AG09319 (cell line): ENCODE results near the gene FAM193A.

Experiments used
- DNase-seq: peaks from one replicate; pipeline ENCODE4 v3.0.0-alpha.2; 2010; ENCODE audit warnings: low read depth; ENCODE audit errors: extremely low read depth
- TF ChIP-seq, protein P1 (sequence below): IDR thresholded peaks from 2 replicates; pipeline ENCODE4 v1.5.1; 2011; ENCODE audit warnings: low read depth, mild to moderate bottlenecking, inconsistent platforms, low read length, moderate library complexity

The FAM193A gene

DNA sequence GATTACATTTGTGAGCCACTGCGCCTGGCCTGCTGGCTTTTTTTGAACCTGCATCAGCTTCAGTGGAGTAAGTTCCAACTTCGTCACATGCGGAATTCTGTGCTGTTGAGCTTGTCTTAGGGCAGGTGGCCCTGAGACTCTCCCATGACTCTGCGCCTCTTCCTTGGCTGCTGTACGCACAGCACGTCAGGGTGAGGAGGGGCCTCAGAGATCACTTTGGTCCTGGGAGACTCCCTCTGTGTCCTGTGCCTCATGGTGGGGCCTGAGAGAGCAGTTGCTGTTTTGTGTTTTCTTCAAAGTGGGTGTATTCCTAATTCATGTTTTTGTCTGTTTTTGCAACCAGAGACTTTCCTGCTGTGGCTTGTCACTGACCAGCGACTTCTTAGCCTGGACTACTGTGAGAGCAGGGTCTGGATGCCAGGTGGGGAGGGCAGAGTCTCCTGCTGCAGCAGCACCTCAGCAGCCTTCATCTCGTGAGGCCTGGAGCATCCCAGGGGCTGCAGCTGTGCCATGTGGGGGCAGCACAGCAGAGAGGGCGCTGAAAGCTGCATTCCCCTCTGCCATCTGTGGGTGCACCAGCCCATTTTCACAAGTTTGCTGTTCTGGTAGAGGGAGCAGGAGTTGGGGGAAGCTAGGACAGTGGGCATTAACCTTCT lies 111.8 kb downstream of the FAM193A start:
- DNase-seq: no peak
- TF ChIP-seq, protein P1, sequence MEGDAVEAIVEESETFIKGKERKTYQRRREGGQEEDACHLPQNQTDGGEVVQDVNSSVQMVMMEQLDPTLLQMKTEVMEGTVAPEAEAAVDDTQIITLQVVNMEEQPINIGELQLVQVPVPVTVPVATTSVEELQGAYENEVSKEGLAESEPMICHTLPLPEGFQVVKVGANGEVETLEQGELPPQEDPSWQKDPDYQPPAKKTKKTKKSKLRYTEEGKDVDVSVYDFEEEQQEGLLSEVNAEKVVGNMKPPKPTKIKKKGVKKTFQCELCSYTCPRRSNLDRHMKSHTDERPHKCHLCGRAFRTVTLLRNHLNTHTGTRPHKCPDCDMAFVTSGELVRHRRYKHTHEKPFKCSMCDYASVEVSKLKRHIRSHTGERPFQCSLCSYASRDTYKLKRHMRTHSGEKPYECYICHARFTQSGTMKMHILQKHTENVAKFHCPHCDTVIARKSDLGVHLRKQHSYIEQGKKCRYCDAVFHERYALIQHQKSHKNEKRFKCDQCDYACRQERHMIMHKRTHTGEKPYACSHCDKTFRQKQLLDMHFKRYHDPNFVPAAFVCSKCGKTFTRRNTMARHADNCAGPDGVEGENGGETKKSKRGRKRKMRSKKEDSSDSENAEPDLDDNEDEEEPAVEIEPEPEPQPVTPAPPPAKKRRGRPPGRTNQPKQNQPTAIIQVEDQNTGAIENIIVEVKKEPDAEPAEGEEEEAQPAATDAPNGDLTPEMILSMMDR: no peak

DNA sequence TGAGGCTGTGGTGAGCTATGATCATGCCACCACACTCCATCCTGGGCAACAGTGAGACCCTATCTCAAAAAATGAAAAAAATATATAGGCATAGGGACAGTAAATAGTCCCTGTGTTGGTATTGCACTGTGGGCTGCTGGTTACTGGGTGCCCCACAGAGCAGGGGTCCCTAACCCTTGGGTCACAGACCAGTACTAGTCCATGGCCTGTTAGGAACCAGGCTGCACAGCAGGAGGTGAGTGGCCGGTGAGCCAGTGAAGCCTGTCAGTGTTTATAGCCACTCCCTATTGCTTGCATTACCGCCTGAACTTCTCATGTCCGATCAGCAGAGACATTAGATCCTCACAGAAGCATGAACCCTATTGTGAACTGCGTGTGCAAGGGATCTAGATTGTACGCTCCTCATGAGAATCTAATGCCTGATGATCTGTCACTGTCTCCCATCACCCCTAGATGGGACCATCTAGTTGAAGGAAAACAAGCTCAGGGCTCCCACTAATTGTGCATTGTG lies 113.2 kb downstream of the FAM193A start:
- no peak for DNase-seq
- TF ChIP-seq, protein P1: no peak

DNA sequence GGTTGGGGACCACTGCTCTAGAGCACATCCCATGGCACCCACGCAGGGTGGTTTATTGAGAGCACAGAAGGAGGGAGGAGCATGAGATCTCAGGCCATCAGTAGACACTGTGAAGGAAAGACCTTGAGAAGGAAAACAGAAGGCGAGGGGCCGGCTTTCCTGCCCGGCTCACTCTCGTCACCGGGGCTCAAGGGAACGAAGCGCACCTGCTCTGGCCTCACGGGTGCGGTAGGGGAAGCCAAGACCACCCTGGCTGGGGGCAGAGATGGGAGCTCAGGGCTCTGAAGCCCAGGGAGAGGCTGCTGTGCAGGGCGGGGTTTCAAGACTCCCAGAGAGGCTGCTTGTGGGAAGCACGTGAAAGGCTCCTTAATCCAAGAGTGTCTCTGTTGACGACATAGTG lies 113.8 kb downstream of the FAM193A start:
- TF ChIP-seq, protein P1: no peak

DNA sequence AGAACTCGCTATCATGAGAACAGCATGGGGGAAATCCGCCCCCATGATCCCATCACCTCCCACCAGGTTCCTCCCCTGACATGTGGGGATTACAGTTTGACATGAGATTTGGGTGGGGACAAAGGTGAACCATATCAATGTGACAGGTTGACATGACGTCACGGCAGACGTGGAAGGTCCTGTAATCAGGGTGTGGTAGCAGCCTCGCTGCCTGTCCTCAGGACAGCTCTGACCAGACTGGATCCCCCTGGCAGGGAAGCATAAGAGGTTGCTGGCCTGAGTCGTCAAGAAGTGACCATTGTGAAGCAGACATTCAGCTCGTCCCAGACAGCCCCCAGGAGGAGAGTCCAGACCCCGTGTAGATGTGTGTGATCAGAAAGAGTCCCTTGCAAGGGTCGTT lies 115.1 kb downstream of the FAM193A start:
- TF ChIP-seq, protein P1: no peak
- no peak for DNase-seq

More for the DNA sequence above, 113.8 kb downstream of the FAM193A start:
- no peak for DNase-seq

DNA sequence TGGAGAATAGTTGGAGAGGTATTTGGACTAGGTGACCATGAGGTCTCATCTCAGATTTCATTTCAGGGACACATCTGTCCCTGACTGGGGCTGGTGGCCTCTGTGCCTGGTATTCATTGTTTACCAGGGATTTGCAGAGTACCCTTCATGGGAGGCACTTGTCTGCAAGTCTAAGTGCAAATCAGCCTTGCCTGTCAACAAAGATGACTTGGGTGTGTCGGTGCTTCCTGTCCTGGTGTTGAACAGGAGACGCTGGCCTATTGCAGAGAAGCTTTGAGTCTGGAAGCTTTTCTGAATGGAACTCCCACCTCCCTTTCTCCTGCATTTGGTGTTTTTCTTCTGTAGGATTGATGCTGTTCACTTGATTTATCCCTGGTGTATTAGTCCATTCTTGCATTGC lies 115.6 kb downstream of the FAM193A start:
- TF ChIP-seq, protein P1: no peak
- no peak for DNase-seq

DNA sequence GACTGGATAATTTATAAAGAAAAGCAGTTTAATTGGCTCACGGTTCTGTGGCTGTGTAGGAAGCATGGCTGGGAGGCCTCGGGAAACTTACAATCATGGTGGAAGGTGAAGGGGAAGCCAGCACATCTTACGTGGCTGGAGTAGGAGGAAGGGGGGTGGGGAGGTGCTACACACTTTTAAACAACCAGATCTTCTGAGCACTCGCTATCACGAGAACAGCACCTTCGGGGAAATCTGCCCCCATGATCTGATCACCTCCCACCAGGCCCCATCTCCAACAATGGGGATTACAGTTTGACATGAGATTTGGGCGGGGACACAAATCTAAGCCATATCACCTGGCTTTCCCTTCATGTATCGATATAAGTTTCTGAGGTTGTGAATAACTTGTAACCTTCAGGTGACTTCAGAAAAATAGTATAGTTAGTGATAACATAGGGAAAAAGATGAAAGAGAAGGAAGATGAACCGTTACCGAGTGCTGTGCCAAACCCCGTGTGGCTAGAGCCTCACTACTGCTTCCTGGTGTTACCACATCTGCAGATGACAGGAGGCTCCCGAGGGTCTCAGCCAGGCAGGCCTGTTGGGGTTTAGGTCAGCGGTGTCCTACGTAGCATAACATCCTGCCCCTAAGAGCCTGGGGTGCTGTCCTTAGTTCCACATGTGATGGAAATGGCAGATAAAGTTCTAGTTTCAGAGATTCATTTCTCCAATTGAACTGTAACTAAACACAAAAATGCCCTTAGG lies 116.1 kb downstream of the FAM193A start:
- no peak for DNase-seq
- TF ChIP-seq, protein P1: no peak

DNA sequence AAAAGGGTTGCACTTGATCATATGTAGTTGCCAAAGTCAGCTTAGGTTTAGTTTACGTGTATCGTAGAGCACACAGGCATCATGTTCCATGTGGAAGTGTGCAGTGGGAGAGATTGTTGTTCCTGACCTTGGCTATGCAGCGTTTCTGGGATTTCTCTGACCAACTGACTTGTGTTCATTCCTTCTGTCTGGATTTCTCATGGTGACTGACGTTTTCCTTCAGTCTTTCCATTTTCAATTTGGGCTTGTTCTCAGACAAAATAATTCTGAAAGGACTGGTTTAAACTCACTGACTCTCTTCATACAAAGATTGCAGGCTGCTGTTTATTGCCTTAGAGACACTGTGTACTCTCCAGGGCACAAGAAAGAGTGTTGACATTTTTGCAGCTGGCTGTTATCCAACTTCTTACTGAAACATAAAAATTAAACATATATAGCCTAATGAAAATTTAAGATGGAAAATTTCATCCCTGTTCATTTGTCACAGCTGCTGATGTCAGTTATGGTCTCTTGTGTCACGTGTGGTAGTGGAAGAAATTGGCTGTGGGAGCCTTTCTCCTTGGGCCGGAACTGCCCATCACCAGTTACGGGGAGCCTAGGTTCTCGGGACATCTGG lies 124.3 kb downstream of the FAM193A start:
- TF ChIP-seq, protein P1: no peak
- DNase-seq: no peak
